Osteocyte (in vitro differentiated cells): ENCODE data around the gene PRR33. TPM values are rescaled to one million over a fixed set of nuclear protein-coding genes. Genes with fewer than 3 reads are reported as not detected.

Experiments
- DNase-seq: peaks from one replicate; pipeline ENCODE4 v3.0.0; 2021; ENCODE audit warnings: mixed read lengths; ENCODE audit not compliant: unreplicated experiment; ENCODE audit errors: extremely low spot score
- H3K27ac Mint-ChIP-seq: one replicate; pipeline ENCODE4 v1.8.0; 2021; ENCODE audit warnings: mild to moderate bottlenecking, mixed read lengths; ENCODE audit not compliant: unreplicated experiment
- H3K27me3 Mint-ChIP-seq: one replicate; pipeline ENCODE4 v1.8.0; 2021; ENCODE audit warnings: mixed read lengths; ENCODE audit not compliant: unreplicated experiment
- H3K36me3 Mint-ChIP-seq: one replicate; pipeline ENCODE4 v1.8.0; 2021; ENCODE audit warnings: mixed read lengths; ENCODE audit not compliant: unreplicated experiment
- H3K4me1 Mint-ChIP-seq: one replicate; pipeline ENCODE4 v1.8.0; 2021; ENCODE audit warnings: mixed read lengths; ENCODE audit not compliant: unreplicated experiment
- H3K4me3 Mint-ChIP-seq: one replicate; pipeline ENCODE4 v1.8.0; 2021; ENCODE audit warnings: mild to moderate bottlenecking, moderate library complexity, mixed read lengths; ENCODE audit not compliant: unreplicated experiment
- H3K9me3 Mint-ChIP-seq: one replicate; pipeline ENCODE4 v1.8.0; 2021; ENCODE audit warnings: mixed read lengths; ENCODE audit not compliant: unreplicated experiment
- CTCF ChIP-seq: fragments of 200-600 bp; sonication (generic); IDR thresholded peaks from 2 replicates; pipeline ENCODE4 v1.5.0; 2021; ENCODE audit warnings: antibody characterized with exemption, mild to moderate bottlenecking, moderate library complexity
- total RNA-seq: library from RNA; stranded (reverse); gene quantifications from 2 replicates; pipeline ENCODE4 v1.2.1, GENCODE V29; 2021

PRR33 gene
- total RNA-seq, 1 donor from 2014 or later = not detected

- TF ChIP-seq CTCF = no peak
- Mint-ChIP-seq H3K9me3 (no peaks in the 10 kb centered on the region), H3K27me3 (peaks cover 10% of the 10 kb centered on the region), H3K4me1 (peaks cover 14% of the 10 kb centered on the region), H3K27ac (no peak overlapping the region), H3K4me3 (no peak overlapping the region), H3K36me3 (peaks cover 3% of the 10 kb centered on the region)
- peak; percentile 72 for DNase-seq
Observed at GRCh38 chr11:1933416-1934334, 42.0 kb upstream of the PRR33 start.

- H3K4me1 Mint-ChIP-seq = peaks cover 17% of the 10 kb centered on the region
Observed at GRCh38 chr11:1932681-1933080, 41.0 kb upstream of the PRR33 start.

GRCh38 chr11:1932105-1932480 is 40.4 kb upstream of the PRR33 start:
- H3K27ac Mint-ChIP-seq = peak overlapping the region; percentile 32
- TF ChIP-seq CTCF = no peak
- peaks cover 20% of the 10 kb centered on the region for H3K4me1 Mint-ChIP-seq
- H3K36me3 Mint-ChIP-seq = peaks cover 3% of the 10 kb centered on the region
- H3K9me3 Mint-ChIP-seq = no peaks in the 10 kb centered on the region
- peak; percentile 63 for DNase-seq
- H3K4me3 Mint-ChIP-seq = no peak overlapping the region
- H3K27me3 Mint-ChIP-seq = peaks cover 10% of the 10 kb centered on the region

More at GRCh38 chr11:1932681-1933080, 41.0 kb upstream of the PRR33 start:
- H3K4me3 Mint-ChIP-seq = no peak overlapping the region
- DNase-seq = no peak
- peaks cover 10% of the 10 kb centered on the region for H3K27me3 Mint-ChIP-seq
- H3K27ac Mint-ChIP-seq = no peak overlapping the region
- TF ChIP-seq CTCF = no peak
- H3K36me3 Mint-ChIP-seq = peaks cover 3% of the 10 kb centered on the region
- H3K9me3 Mint-ChIP-seq = no peaks in the 10 kb centered on the region

- Mint-ChIP-seq H3K4me1 (peaks cover 25% of the 10 kb centered on the region), H3K9me3 (no peaks in the 10 kb centered on the region), H3K36me3 (peaks cover 3% of the 10 kb centered on the region), H3K27ac (peak overlapping the region; percentile 32), H3K4me3 (no peak overlapping the region), H3K27me3 (peaks cover 10% of the 10 kb centered on the region)
- TF ChIP-seq CTCF = no peak
- DNase-seq = peak; percentile 49
Observed at GRCh38 chr11:1931341-1932104, 39.8 kb upstream of the PRR33 start.

- no peak overlapping the region for H3K4me3 Mint-ChIP-seq
- peaks cover 3% of the 10 kb centered on the region for H3K36me3 Mint-ChIP-seq
- H3K4me1 Mint-ChIP-seq = peaks cover 28% of the 10 kb centered on the region
- no peak for TF ChIP-seq CTCF
- no peak for DNase-seq
- no peaks in the 10 kb centered on the region for H3K9me3 Mint-ChIP-seq
- no peak overlapping the region for H3K27ac Mint-ChIP-seq
- peaks cover 10% of the 10 kb centered on the region for H3K27me3 Mint-ChIP-seq
Observed at GRCh38 chr11:1930462-1930830, 38.8 kb upstream of the PRR33 start.
